Measurements from ENCODE around the gene PIEZO1. TPM values are rescaled to one million over a fixed set of nuclear protein-coding genes. Genes with fewer than 3 reads are reported as not detected.

The PIEZO1 gene
- total and polyA plus RNA-seq, 9 of the 15 experiments (the other 6 are each of a cell fraction or from before 2014, with no cell fraction given), result 3.6 to 432 (median 131) TPM

DNA sequence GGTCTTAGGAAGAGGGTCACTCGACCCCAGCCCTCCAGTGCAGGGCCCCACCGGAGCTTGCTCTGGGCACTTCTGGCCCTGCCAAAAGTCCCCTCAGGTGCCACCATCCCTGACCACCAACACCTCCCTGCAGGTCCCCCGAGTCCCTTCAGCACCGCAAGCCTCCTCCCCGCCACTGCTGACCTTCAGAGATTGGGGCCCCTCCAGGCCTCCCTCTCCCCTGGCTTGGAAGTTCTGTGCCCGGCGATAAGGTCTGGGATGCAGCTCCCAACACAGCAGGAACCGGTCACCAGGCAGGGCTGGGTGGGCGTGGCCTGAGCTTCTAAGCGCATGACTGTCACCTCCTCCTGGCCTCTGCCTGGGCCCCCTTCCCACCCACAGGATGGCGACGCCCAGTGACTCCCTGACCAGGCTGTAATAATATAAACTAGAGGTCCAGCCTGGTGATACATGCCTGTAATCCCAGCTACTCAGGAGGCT lies 11.2 kb downstream of the PIEZO1 start (continued):
- TF ChIP-seq, protein P1, sequence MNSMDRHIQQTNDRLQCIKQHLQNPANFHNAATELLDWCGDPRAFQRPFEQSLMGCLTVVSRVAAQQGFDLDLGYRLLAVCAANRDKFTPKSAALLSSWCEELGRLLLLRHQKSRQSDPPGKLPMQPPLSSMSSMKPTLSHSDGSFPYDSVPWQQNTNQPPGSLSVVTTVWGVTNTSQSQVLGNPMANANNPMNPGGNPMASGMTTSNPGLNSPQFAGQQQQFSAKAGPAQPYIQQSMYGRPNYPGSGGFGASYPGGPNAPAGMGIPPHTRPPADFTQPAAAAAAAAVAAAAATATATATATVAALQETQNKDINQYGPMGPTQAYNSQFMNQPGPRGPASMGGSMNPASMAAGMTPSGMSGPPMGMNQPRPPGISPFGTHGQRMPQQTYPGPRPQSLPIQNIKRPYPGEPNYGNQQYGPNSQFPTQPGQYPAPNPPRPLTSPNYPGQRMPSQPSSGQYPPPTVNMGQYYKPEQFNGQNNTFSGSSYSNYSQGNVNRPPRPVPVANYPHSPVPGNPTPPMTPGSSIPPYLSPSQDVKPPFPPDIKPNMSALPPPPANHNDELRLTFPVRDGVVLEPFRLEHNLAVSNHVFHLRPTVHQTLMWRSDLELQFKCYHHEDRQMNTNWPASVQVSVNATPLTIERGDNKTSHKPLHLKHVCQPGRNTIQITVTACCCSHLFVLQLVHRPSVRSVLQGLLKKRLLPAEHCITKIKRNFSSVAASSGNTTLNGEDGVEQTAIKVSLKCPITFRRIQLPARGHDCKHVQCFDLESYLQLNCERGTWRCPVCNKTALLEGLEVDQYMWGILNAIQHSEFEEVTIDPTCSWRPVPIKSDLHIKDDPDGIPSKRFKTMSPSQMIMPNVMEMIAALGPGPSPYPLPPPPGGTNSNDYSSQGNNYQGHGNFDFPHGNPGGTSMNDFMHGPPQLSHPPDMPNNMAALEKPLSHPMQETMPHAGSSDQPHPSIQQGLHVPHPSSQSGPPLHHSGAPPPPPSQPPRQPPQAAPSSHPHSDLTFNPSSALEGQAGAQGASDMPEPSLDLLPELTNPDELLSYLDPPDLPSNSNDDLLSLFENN (IDR thresholded peaks at IDR 0.05; ENCODE audit: low read depth in 2 of 2, low read length in 2 of 2), result peak in 1 of 2 experiments; percentile 93; a peak in 2 of 4 replicates
- TF ChIP-seq UBTF (IDR thresholded peaks at IDR 0.05; ENCODE audit: borderline replicate concordance in 1 of 2, low read depth in 2 of 2, low read length in 2 of 2) (peak; percentile 4 to 81; a peak in 1 of 4 replicates), HNRNPH1 (optimal IDR thresholded peaks at IDR 0.05; ENCODE audit: low read depth, low read length) (no peak), ETV5 (CRISPR knock-in tag; IDR thresholded peaks at IDR 0.05; ENCODE audit: low read depth) (peak; percentile 25; the same call in 1 of the 2 replicates), ZNF197 (CRISPR knock-in tag; IDR thresholded peaks at IDR 0.05; ENCODE audit: low read depth) (peak; percentile 43; the same call in 1 of the 2 replicates), ATF4 (CRISPR knock-in tag; IDR thresholded peaks at IDR 0.05) (peak; percentile 69; the same call in 1 of the 2 replicates), DNMT1 (IDR thresholded peaks at IDR 0.05) (peak; percentile 93; the same call in 1 of the 2 replicates), FOSL1 (tag; conservative IDR thresholded peaks at IDR 0.05) (peak; percentile 72), ZNF778 (CRISPR knock-in tag; IDR thresholded peaks at IDR 0.05) (no peak), BHLHE40 (IDR thresholded peaks at IDR 0.05; ENCODE audit: low read length) (peak; percentile 73), FIP1L1 (IDR thresholded peaks at IDR 0.05; ENCODE audit: low read depth, low read length, poor library complexity, severe bottlenecking) (peak; percentile 77), BCL6 (CRISPR knock-in tag; IDR thresholded peaks at IDR 0.05) (0 out of 2 replicates have a peak, but pooled peaks have one; percentile 64), HCFC1 (IDR thresholded peaks at IDR 0.05; ENCODE audit: low read depth, low read length) (peak; percentile 47; the same call in 1 of the 2 replicates), KLF16 (IDR thresholded peaks at IDR 0.05) (peak; percentile 95), ASH1L (IDR thresholded peaks at IDR 0.05; ENCODE audit: borderline replicate concordance, low read depth, partially characterized antibody) (no peak), HMGN3 (IDR thresholded peaks at IDR 0.05; ENCODE audit: borderline replicate concordance, extremely low read depth, insufficient read length, low read depth, low read length) (peak; percentile 99), ZNF644 (tag; IDR thresholded peaks at IDR 0.05; ENCODE audit: low read depth) (peak; percentile 72; the same call in 1 of the 2 replicates), ID3 (CRISPR knock-in tag; IDR thresholded peaks at IDR 0.05) (no peak), ID3 (tag; IDR thresholded peaks at IDR 0.05) (peak; percentile 97), POLR2B (IDR thresholded peaks at IDR 0.05; ENCODE audit: low read depth, partially characterized antibody) (peak; percentile 43)
